Tongue (tissue), 2 donors: Measurements from ENCODE around the gene GC. TPM values are rescaled to one million over a fixed set of nuclear protein-coding genes. Genes with fewer than 3 reads are reported as not detected.
"Not testable (repeated sequence)": the region's sequence is repeated elsewhere in the genome, so short reads cannot be mapped to it uniquely, and the experiment has no call there.

Experiments
- DNase-seq: peaks from one replicate; pipeline ENCODE4 v3.0.0-alpha.2; 2015
- total RNA-seq: library from RNA; depleted of rRNA; stranded (reverse); fragments of >200 nt; gene quantifications from one replicate; pipeline ENCODE4 v1.2.3, GENCODE V29; 2014

Gene GC
- total RNA-seq, 1 donor from 2014 or later = not detected

GRCh38 chr4:71765821-71766383 is 18.0 kb downstream of the GC start:
- no peak for DNase-seq

GRCh38 chr4:71765350-71765749 is 18.5 kb downstream of the GC start:
- DNase-seq = no peak

GRCh38 chr4:71752383-71753042 is 31.4 kb downstream of the GC start:
- no peak for DNase-seq

- DNase-seq = no peak
Measured at GRCh38 chr4:71749008-71749594, 34.8 kb downstream of the GC start.

- no peak for DNase-seq
Measured at GRCh38 chr4:71746379-71746778, 37.5 kb downstream of the GC start.

- not testable (repeated sequence) for DNase-seq
Measured at GRCh38 chr4:71738782-71739181, 45.1 kb downstream of the GC start.

GRCh38 chr4:71732706-71733105 is 51.2 kb downstream of the GC start:
- peak; percentile 20 for DNase-seq

GRCh38 chr4:71732066-71732465 is 51.8 kb downstream of the GC start:
- DNase-seq = no peak

- DNase-seq = peak; percentile 6
Measured at GRCh38 chr4:71729856-71730255, 54.0 kb downstream of the GC start.

- DNase-seq = peak; percentile 80
Measured at GRCh38 chr4:71713611-71714203, 70.2 kb downstream of the GC start.

- no peak for DNase-seq
Measured at GRCh38 chr4:71711985-71712348, 71.9 kb downstream of the GC start.

GRCh38 chr4:71711044-71711984 is 72.6 kb downstream of the GC start:
- DNase-seq = no peak

GRCh38 chr4:71709961-71710360 is 73.9 kb downstream of the GC start:
- DNase-seq = no peak

- no peak for DNase-seq
Measured at GRCh38 chr4:71698141-71698540, 85.7 kb downstream of the GC start.

GRCh38 chr4:71697031-71697430 is 86.8 kb downstream of the GC start:
- DNase-seq = no peak

- no peak for DNase-seq
Measured at GRCh38 chr4:71694961-71695360, 88.9 kb downstream of the GC start.

- DNase-seq = no peak
Measured at GRCh38 chr4:71692963-71693362, 90.9 kb downstream of the GC start.

GRCh38 chr4:71692198-71692597 is 91.7 kb downstream of the GC start:
- DNase-seq = no peak
